Stimulated activated CD8-positive, alpha-beta memory T cell treated with anti-CD3 and anti-CD28 coated beads, Interleukin-7, amount 100 ng/mL, for 48 hours (primary cell): Measurements from ENCODE around the gene DPH7.
"Not testable (repeated sequence)": the region's sequence is repeated elsewhere in the genome, so short reads cannot be mapped to it uniquely, and the experiment has no call there.

Source experiments
- DNase-seq, 2 donors: peaks; one replicate each; pipeline ENCODE4 v3.0.0-alpha.2; 2020; ENCODE audit warnings: low read depth in 1 of 2; ENCODE audit errors: extremely low read depth in 1 of 2

Gene DPH7

GRCh38 chr9:137550958-137551263 lies 27.8 kb downstream of the DPH7 start:
- not testable (repeated sequence) for DNase-seq

- DNase-seq, result no peak
Measured at GRCh38 chr9:137550231-137550621, 28.5 kb downstream of the DPH7 start, which contains the start of gene PNPLA7. TSS of gene PNPLA7 (minus strand) at chr9:137550402. CDS start at chr9:137550197, 205 bp downstream.

- DNase-seq, result no peak
Measured at GRCh38 chr9:137547687-137548543, 30.8 kb downstream of the DPH7 start.

GRCh38 chr9:137545123-137545522 lies 33.6 kb downstream of the DPH7 start:
- no peak for DNase-seq

GRCh38 chr9:137544176-137544760 lies 34.5 kb downstream of the DPH7 start:
- DNase-seq, result no peak

- no peak for DNase-seq
Measured at GRCh38 chr9:137543237-137543963, 35.3 kb downstream of the DPH7 start.

- no peak for DNase-seq
Measured at GRCh38 chr9:137542486-137542885, 36.2 kb downstream of the DPH7 start.

GRCh38 chr9:137540536-137540935 lies 38.2 kb downstream of the DPH7 start:
- DNase-seq, result no peak

- no peak for DNase-seq
Measured at GRCh38 chr9:137538058-137538457, 40.7 kb downstream of the DPH7 start.

GRCh38 chr9:137536594-137537131 lies 42.1 kb downstream of the DPH7 start:
- not testable (repeated sequence) for DNase-seq

GRCh38 chr9:137535120-137535428 lies 43.7 kb downstream of the DPH7 start:
- DNase-seq, result no peak

- DNase-seq, result no peak
Measured at GRCh38 chr9:137534256-137535119, 44.2 kb downstream of the DPH7 start.

- not testable (repeated sequence) for DNase-seq
Measured at GRCh38 chr9:137532891-137533468, 45.7 kb downstream of the DPH7 start.

GRCh38 chr9:137531099-137531765 lies 47.5 kb downstream of the DPH7 start:
- DNase-seq, result no peak

GRCh38 chr9:137530331-137530730 lies 48.4 kb downstream of the DPH7 start:
- DNase-seq, result no peak

- no peak for DNase-seq
Measured at GRCh38 chr9:137524981-137525317, 53.8 kb downstream of the DPH7 start.

GRCh38 chr9:137524161-137524980 lies 54.4 kb downstream of the DPH7 start:
- no peak for DNase-seq

- DNase-seq, result no peak
Measured at GRCh38 chr9:137522746-137523455, 55.8 kb downstream of the DPH7 start.
